ENCODE measurements around the gene CPT1A. TPM values are rescaled to one million over a fixed set of nuclear protein-coding genes. Genes with fewer than 3 reads are reported as not detected.
A peak's percentile ranks its signal among the peaks of the same experiment; 100 is the strongest.

Gene CPT1A
- total and polyA plus RNA-seq, 10 of the 15 experiments (the other 5 are each of a cell fraction or from before 2014, with no cell fraction given) = 1.1 to 17.5 (median 6.0) TPM

- peaks cover 25% of the 10 kb centered on the region for H3K4me1 ChIP-seq (ENCODE audit: control insufficient read depth, insufficient read depth, low read length)
- H3K9ac ChIP-seq (ENCODE audit: control insufficient read depth, insufficient read depth, low read length) = peak overlapping the region; percentile 11
- H3K27me3 ChIP-seq (replicated peaks in 1 of 2; ENCODE audit: control insufficient read depth in 2 of 2, insufficient read depth in 2 of 2, low read length in 1 of 2) = no peaks in the 10 kb centered on the region
- peak overlapping the region; percentile 89 for H2AFZ ChIP-seq (ENCODE audit: control insufficient read depth, low read depth, low read length)
- no peaks in the 10 kb centered on the region for H4K20me1 ChIP-seq (ENCODE audit: control insufficient read depth, insufficient read depth)
- peak overlapping the region; percentile 85 for H3K4me2 ChIP-seq (ENCODE audit: control insufficient read depth, insufficient read depth)
- ChIA-PET CTCF (interaction anchor here (0.6 to 2.1 kb wide), 11 partner anchors 17 to 457 kb away, joined by 3 to 13 read pairs (median 3); no protein-coding TSS in a partner anchor), RAD21 (ENCODE audit: unreplicated experiment) (interaction anchor here (1.0 to 1.9 kb wide), 3 partner anchors 95 to 246 kb away, joined by 3 to 4 read pairs (median 4); no protein-coding TSS in a partner anchor), SMC1A (ENCODE audit: uncharacterized antibody, unreplicated experiment) (interaction anchor here (0.8 to 1.2 kb wide), 4 partner anchors 25 to 259 kb away, joined by 3 read pairs; no protein-coding TSS in a partner anchor), POLR2A (interaction anchor here (0.7 to 1.1 kb wide), 2 partner anchors 205 to 574 kb away, joined by 3 to 4 read pairs; partner anchors contain the start of gene TPCN2)
- DNase-seq (ENCODE audit: low read depth, low spot score) (no peak), FAIRE-seq (no peak), ATAC-seq (peak; percentile 82)
- no TSS peak for BruUV-seq (replicated peaks)
- peak overlapping the region; percentile 36 for H3K27ac ChIP-seq (ENCODE audit: control insufficient read depth, insufficient read depth)
- H3K9me3 ChIP-seq (replicated peaks; ENCODE audit: control insufficient read depth, insufficient read depth, low read length) = no peaks in the 10 kb centered on the region
- WGBS (ENCODE audit: insufficient coverage, insufficient replicate concordance, low lambda C conversion rate, missing lambda C conversion rate) = 4% methylated on average over 52 of the region's 54 CpGs
- H3K4me3 ChIP-seq = peak overlapping the region; percentile 85
- H3K36me3 ChIP-seq (ENCODE audit: control insufficient read depth in 2 of 2, insufficient read depth in 2 of 2, low read length in 1 of 2) = no peaks in the 10 kb centered on the region
- in situ Hi-C loops (cut with MboI) = no loop called here
- intact Hi-C loops (cut with micrococcal nuclease; ENCODE audit: unreplicated experiment) = loop anchor here (5.0 to 10.0 kb wide), 4 partner anchors 209 to 453 kb away; no protein-coding TSS in a partner anchor
- H3K79me2 ChIP-seq (ENCODE audit: control insufficient read depth, insufficient read depth, low read length) = no peaks in the 10 kb centered on the region; the same call in none of the 2 replicates
- TF ChIP-seq KLF5 (IDR thresholded peaks at IDR 0.05; ENCODE audit: partially characterized antibody) (peak; percentile 63), RUNX3 (IDR thresholded peaks at IDR 0.05; ENCODE audit: low read length) (peak; percentile 76), ASH2L (IDR thresholded peaks at IDR 0.05; ENCODE audit: borderline replicate concordance, low read depth) (no peak), EGR1 (IDR thresholded peaks at IDR 0.05; ENCODE audit: borderline replicate concordance in 1 of 2, low read depth in 2 of 2, low read length in 2 of 2) (no peak), NFIC (IDR thresholded peaks at IDR 0.05; ENCODE audit: low read depth, low read length) (no peak), CREM (IDR thresholded peaks at IDR 0.05; ENCODE audit: low read depth) (peak; percentile 28; the same call in 1 of the 2 replicates), MYC (IDR thresholded peaks at IDR 0.05; ENCODE audit: insufficient read depth, insufficient read length, insufficient replicate concordance, low read length, severe bottlenecking) (peak; percentile 81), STAT3 (IDR thresholded peaks at IDR 0.05; ENCODE audit: low read depth, low read length) (no peak), SPI1 (IDR thresholded peaks at IDR 0.05; ENCODE audit: borderline replicate concordance, insufficient read depth, low read depth, low read length) (peak; percentile 11; the same call in 1 of the 2 replicates), CUX1 (IDR thresholded peaks at IDR 0.05; ENCODE audit: insufficient replicate concordance, low read depth, low read length) (no peak), GABPA (IDR thresholded peaks at IDR 0.05; ENCODE audit: low read depth) (no peak), HDGF (IDR thresholded peaks at IDR 0.05) (peak; percentile 46; the same call in 1 of the 2 replicates), DPF2 (IDR thresholded peaks at IDR 0.05) (peak; percentile 69), BHLHE40 (IDR thresholded peaks at IDR 0.05; ENCODE audit: borderline replicate concordance in 1 of 2, low read depth in 2 of 2, low read length in 1 of 2) (peak in 1 of 2 experiments; percentile 84; a peak in 3 of 4 replicates), EED (IDR thresholded peaks at IDR 0.05; ENCODE audit: low read depth) (peak; percentile 61; the same call in 1 of the 2 replicates), NFYB (IDR thresholded peaks at IDR 0.05; ENCODE audit: insufficient read depth, low read depth, low read length) (peak; percentile 81; the same call in 1 of the 2 replicates)
These were observed 2.1 kb upstream of the CPT1A start for GRCh38 chr11:68843703-68844312.
